ENCODE measurements around the gene TOMT.

- TF ChIP-seq, protein P1, sequence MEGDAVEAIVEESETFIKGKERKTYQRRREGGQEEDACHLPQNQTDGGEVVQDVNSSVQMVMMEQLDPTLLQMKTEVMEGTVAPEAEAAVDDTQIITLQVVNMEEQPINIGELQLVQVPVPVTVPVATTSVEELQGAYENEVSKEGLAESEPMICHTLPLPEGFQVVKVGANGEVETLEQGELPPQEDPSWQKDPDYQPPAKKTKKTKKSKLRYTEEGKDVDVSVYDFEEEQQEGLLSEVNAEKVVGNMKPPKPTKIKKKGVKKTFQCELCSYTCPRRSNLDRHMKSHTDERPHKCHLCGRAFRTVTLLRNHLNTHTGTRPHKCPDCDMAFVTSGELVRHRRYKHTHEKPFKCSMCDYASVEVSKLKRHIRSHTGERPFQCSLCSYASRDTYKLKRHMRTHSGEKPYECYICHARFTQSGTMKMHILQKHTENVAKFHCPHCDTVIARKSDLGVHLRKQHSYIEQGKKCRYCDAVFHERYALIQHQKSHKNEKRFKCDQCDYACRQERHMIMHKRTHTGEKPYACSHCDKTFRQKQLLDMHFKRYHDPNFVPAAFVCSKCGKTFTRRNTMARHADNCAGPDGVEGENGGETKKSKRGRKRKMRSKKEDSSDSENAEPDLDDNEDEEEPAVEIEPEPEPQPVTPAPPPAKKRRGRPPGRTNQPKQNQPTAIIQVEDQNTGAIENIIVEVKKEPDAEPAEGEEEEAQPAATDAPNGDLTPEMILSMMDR (conservative IDR thresholded peaks at IDR 0.05): no peak
- no peak for TF ChIP-seq ZFX (IDR thresholded peaks at IDR 0.05)
These were observed 30.4 kb downstream of the TOMT start for GRCh38 chr11:72135891-72136683.
